Retinal pigment epithelial cell (primary cell): ENCODE results near the gene TSNAX.
"Not testable (repeated sequence)": the region's sequence is repeated elsewhere in the genome, so short reads cannot be mapped to it uniquely, and the experiment has no call there.

Experiments
- DNase-seq: peaks from one replicate; pipeline ENCODE4 v3.0.0-alpha.2; 2010; ENCODE audit warnings: low read depth
- H3K4me3 ChIP-seq: 2 replicates; pipeline ENCODE4 v1.5.1; 2011; ENCODE audit warnings: mild to moderate bottlenecking, low read length, control low read depth, moderate library complexity
- TF ChIP-seq, protein P1 (sequence below): conservative IDR thresholded peaks from 2 replicates; pipeline ENCODE4 v1.5.1; 2011; ENCODE audit warnings: low read depth, low read length, control low read depth, inconsistent platforms

TSNAX gene

GRCh38 chr1:231487910-231488309 is 40.6 kb upstream of the TSNAX start:
- DNase-seq, result no peak
- H3K4me3 ChIP-seq, result no peak overlapping the region
- TF ChIP-seq, protein P1, sequence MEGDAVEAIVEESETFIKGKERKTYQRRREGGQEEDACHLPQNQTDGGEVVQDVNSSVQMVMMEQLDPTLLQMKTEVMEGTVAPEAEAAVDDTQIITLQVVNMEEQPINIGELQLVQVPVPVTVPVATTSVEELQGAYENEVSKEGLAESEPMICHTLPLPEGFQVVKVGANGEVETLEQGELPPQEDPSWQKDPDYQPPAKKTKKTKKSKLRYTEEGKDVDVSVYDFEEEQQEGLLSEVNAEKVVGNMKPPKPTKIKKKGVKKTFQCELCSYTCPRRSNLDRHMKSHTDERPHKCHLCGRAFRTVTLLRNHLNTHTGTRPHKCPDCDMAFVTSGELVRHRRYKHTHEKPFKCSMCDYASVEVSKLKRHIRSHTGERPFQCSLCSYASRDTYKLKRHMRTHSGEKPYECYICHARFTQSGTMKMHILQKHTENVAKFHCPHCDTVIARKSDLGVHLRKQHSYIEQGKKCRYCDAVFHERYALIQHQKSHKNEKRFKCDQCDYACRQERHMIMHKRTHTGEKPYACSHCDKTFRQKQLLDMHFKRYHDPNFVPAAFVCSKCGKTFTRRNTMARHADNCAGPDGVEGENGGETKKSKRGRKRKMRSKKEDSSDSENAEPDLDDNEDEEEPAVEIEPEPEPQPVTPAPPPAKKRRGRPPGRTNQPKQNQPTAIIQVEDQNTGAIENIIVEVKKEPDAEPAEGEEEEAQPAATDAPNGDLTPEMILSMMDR, result no peak

- H3K4me3 ChIP-seq, result no peak overlapping the region
- TF ChIP-seq, protein P1, result no peak
- no peak for DNase-seq
Observed at GRCh38 chr1:231493421-231494185, 34.9 kb upstream of the TSNAX start.

DNA sequence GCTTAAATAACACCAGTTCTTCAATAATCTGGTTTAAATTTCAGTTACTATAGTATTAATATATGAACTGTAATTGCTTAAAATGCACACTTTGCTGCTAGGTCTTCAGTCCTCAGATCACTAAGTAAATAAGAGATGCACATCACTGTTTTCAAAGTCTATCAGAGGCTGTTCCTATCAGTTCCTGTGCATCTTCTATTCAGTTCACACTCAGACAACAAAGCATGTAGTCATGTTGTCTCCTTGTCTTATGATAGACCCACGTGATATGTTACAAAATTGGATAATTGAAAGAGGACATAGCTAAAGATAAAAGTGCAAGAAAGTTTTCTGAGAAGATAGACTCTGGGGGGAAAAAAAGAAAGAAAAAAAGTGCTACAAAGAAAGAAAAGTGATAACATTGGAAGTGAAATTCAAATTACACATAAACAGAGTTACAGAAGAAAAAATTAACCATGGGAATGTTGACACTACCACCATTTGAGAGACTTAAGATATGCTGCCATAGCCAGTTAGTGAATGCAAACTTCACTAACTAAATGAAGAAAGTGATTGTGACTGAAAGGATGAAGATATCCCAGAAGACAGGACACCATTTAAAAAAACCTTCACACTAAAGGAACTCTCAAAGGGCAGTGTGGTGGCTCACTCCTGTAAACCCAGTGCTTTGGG is 33.9 kb upstream of the TSNAX start:
- TF ChIP-seq, protein P1, result no peak
- no peak for DNase-seq
- no peak overlapping the region for H3K4me3 ChIP-seq

DNA sequence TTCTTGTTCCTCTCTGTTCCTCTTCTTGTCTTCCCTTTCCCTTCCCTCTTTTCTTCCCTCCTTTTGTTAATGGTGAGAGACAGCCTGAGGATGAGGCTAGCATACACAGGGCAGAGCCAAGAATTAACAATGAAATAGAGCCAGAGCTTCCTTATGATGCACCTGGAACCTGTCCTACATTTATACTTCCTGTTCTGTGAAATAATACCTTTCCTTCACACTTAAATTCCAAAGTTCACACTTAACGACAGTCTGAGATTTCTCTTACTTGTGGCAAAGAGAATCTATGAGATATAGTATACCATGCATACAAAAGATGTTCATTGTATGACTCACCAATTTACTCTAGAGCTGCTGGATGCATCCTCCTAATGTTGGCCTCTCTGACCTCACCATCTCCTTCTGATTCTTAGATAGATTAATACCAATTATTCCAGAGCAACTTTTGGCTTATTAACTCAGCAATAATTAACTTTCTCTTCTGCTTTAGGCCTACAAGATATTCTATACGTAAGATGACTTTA is 30.8 kb upstream of the TSNAX start:
- H3K4me3 ChIP-seq, result no peak overlapping the region
- DNase-seq, result no peak
- TF ChIP-seq, protein P1, result no peak

GRCh38 chr1:231499148-231499763 is 29.2 kb upstream of the TSNAX start:
- TF ChIP-seq, protein P1, result no peak
- H3K4me3 ChIP-seq, result no peak overlapping the region
- DNase-seq, result no peak

GRCh38 chr1:231500666-231501065 is 27.8 kb upstream of the TSNAX start:
- TF ChIP-seq, protein P1, result no peak
- DNase-seq, result no peak
- H3K4me3 ChIP-seq, result no peak overlapping the region

GRCh38 chr1:231503168-231503567 is 25.3 kb upstream of the TSNAX start:
- DNase-seq, H3K4me3 ChIP-seq: not testable (repeated sequence)
